T-helper 2 cell (primary cell): ENCODE measurements around the gene NPAS3.
A peak's percentile ranks its signal among the peaks of the same experiment; 100 is the strongest.

Source experiments
- DNase-seq, 5 experiments: peaks; one replicate each; pipeline versions ENCODE4 v3.0.0 to v3.0.0-alpha.2; 2012 to 2022

NPAS3 gene

DNA sequence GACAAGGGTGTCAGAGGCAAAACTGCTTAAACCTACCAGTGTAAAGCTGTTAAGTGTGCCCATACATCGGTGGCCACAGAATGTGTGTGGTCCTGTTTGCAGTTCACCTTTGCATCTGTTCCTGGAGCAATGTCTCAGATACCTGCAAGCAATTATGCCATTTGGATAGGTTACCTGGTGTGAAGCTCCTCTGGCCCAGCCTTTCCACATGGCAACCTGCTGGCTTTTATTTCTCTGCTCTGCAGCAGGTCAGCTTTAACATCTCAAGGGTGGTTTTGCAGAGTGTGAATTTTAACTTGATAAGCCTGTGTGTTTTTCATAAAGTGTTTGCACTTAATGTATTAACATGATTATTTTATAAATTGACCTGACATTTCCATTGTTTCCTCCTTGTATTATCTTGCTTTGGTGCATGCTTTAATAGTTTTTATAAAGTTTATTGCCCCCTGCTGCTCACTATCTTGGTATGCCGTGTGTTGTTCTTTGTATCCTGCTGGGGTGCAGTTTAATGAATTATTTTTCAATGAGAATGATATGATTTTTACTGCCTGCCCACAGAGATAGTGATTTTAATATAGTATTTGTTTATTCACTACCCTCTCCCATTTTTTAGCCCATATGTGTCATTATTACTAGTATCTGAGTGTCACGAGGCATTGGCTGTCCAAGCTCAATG, 403.8 kb downstream of the NPAS3 start:
- DNase-seq: no peak

DNA sequence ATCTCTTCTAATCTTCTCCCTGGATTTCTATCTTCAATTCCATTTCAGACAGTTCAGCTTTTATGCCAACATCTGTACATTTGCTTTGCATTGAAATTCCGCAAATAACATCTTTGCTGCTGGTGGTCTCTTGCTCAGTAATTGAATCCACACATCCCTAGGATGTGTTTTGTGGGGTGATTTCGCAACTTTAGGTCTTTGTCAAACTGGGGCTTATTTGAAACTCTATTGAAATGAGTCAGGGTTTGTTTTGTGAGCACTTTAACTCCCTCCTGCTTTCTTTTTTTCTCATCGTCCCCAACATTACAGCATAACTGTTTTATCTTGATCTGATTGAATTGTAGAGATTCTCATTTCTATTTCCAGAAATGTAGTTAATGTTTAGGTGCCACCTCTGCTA, 404.3 kb downstream of the NPAS3 start:
- DNase-seq: peak in 1 of 5 experiments; percentile 25

GRCh38 chr14:33347796-33348195, 409.1 kb downstream of the NPAS3 start:
- no peak for DNase-seq

- DNase-seq: no peak
These were observed 409.8 kb downstream of the NPAS3 start for GRCh38 chr14:33348510-33348909.

DNA sequence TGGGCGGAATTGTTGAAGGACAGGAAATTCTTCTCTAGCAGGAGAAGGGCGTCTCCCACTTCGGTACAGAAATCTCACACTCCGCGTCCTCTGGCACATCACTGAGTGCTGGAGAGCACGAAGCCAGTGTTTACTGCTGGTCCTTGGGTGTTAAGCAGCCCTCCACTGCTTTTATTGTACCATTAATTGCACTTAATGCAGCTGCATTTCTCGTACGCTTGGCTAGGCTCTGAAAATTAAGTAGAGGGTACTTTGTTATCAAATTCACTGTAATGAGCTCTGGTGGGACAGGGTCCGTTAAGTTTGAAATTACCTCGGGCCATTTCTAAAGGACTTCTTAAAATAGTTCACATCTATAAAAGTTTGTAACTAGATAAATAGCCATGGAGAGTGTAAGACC, 411.2 kb downstream of the NPAS3 start:
- DNase-seq: no peak

- DNase-seq: no peak
These were observed 411.8 kb downstream of the NPAS3 start for GRCh38 chr14:33350366-33350990.

GRCh38 chr14:33352821-33353220, 414.1 kb downstream of the NPAS3 start:
- DNase-seq: no peak

GRCh38 chr14:33356181-33356580, 417.5 kb downstream of the NPAS3 start:
- no peak for DNase-seq

DNA sequence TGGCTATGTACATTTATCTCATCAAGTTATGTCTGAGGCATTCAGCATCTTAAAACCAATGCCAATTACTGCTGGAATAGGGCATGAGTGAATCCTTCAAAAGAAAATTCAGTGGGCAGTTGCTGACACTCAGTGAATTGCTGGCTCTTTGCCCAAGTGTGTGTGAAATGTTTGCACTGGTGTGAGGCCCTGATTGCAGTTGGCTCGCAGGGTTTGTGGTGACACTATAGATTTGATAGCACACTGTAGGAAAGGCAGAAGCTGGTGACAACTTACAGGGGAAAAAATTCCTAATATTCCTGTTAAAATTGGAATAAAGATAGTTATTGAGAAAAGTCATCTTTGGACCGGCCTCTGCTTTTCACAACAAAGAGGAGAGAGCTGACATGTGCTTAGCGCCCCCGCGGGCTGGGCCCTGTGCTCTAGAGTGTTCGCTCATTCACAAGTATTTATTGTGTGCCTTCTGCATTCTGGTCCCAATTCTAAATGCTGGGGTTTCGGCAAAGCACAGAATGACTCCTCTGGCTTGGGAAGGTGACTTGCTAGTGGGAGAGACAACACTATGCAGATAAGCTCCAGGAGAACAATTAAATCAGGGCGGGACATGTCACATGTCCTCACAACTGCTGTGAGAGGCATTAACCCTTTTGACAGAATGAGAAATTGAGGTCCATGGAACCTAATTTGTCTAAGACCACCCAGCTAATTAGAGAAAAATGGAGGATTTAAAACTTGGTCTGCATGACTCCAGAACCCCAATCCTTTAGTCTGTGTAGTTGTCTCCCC, 418.7 kb downstream of the NPAS3 start:
- no peak for DNase-seq

DNA sequence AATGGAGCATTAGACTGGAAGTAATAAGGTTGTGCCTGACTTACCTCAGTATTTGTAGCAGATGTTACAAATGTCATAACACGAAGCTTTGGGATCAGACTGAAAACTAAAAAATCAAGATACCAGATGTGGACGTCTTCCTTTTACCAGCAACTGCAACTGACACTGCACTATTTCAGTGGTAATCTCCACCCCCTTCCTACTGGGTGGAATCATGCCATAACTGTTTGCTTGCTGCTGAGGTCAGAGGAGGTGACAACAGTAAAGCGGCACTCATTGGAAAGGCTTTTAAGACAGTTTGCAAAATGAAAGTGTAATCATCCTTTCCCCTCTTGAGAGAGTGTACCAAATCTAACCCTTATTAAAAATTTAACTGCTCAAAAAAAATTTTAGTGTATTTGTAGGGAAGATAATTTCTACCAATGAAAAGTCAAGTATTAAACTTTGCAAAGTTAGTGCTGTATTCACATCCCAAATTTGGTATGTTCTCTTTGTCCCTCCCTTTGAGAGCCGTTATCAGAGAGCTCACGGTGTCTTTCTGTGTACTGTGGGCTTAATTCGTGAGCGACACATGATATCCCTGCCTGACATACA, 420.7 kb downstream of the NPAS3 start:
- no peak for DNase-seq

GRCh38 chr14:33362934-33363333, 424.3 kb downstream of the NPAS3 start:
- no peak for DNase-seq

DNA sequence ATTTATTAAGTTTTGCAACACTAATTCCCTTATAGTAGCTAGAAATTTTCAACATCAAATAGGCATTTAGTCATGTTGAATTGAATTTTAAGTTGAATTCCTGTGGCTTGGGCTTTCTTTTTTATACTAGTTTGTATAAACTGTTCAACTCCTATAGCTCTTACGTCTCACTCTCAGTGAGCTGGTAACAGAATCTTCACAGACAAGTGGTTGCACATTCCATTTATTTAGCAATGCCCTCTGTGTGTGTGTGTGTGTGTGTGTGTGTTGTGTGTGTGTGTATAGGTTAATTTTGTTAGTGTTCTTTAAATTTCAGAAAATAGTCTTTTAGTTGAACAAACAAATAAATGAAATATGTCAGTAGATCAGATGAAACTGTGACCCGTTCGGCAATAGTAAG, 425.0 kb downstream of the NPAS3 start:
- no peak for DNase-seq

DNA sequence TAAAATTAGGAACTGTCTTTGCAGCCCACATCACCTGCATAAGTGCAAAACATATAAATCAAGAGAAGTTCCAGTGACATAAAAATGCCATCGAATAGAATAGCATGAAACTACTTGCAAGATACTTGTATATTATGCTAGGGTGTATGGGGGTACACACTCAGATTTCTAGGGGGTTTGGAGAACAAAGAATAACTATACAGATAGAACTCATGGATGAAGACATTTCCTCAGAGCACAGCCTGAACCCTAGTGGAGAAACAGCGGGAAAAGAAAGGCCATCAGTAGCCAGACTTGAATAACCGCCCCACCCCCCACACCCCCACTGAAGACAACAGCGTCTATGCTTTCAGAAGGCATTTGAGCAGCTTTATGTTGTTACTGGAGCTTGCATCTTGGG, 425.8 kb downstream of the NPAS3 start:
- DNase-seq: no peak

GRCh38 chr14:33369041-33369440, 430.4 kb downstream of the NPAS3 start:
- DNase-seq: no peak

GRCh38 chr14:33369972-33370371, 431.3 kb downstream of the NPAS3 start:
- no peak for DNase-seq

GRCh38 chr14:33370426-33370825, 431.7 kb downstream of the NPAS3 start:
- DNase-seq: no peak

- DNase-seq: no peak
These were observed 436.5 kb downstream of the NPAS3 start for GRCh38 chr14:33375196-33375595.

DNA sequence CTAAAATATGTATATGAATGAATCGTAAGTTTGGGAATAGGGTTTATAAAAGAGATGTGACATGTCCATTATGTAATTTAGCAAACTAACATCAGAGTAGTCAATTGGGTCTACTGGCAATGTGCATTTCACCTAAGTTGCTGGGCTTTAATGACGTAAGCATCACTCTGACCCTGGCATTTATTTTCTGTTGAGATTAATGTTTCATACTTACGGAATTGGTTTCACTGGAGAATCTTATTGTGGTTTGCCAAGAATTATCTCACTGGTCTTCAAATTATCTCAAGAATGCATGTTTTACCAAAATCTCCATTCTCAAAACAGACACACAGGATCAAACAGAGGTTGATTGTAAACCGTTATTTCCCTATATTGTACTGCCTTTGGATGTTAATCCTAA, 437.1 kb downstream of the NPAS3 start:
- no peak for DNase-seq

GRCh38 chr14:33376510-33376909, 437.8 kb downstream of the NPAS3 start:
- no peak for DNase-seq

DNA sequence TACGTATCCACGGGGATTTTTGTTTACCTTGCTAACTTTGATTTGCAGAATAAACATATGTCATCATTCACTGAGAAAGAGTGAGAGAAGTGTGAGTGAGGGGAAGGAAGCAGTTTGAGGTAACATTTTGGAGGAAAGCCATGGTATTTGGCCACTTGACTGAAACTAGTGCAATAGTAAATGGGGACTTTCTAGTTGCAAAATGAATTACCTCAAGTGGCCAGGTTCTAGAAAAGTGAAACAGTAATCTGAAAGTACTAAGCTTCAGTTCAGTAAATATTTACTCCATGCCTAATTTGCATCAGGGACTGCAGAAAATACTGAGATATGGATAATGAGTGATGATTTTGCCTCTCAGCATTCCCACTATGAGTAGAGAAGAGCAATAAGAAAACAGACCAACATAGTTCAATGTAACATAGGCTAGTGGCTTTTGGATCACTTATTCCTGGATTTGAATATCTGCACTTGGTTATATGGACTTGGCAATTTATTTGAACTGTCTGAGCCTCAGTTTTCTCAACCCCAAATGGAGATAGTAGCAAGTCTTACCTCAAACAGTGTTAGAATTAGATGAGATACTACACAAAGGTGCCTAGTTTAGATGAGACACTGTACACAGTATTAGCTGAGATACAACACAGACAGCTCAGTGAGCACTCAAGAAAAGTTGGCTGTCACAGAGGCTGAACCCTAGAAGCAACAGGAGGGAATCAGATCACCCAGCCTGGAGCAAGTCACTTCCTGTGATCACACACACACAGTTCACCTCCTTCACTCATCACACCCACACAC, 439.1 kb downstream of the NPAS3 start:
- DNase-seq: no peak

DNA sequence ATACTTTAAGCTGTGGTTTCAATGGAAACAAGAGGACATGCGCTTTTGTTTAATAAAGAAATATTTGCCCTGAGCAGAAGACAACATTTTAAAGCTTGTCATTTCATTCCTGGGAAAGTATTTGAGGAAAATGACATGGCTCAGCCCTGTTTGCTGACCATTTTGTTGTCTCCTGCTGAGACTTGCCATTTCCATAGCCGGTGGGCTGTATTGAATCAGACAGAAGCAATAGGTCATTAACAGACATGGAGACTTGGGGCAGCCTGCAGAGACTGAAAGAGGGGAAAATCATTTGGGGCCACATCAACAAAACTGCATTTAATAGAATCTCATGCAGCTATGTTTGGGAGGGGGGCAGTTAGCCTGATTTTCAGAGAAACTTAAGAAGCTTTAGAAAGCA, 443.0 kb downstream of the NPAS3 start:
- DNase-seq: no peak

- no peak for DNase-seq
These were observed 447.5 kb downstream of the NPAS3 start for GRCh38 chr14:33386140-33386539.

- no peak for DNase-seq
These were observed 448.1 kb downstream of the NPAS3 start for GRCh38 chr14:33386781-33387180.
